ENCODE data around the gene ZXDC. TPM values are rescaled to one million over a fixed set of nuclear protein-coding genes. Genes with fewer than 3 reads are reported as not detected.
A peak's percentile ranks its signal among the peaks of the same experiment; 100 is the strongest.

Gene ZXDC
- polyA plus RNA-seq, 1 donor (not counting 4 experiments of a cell fraction or from before 2014, with no cell fraction given) = 10.7 TPM

- H3K9ac ChIP-seq (ENCODE audit: control insufficient read depth, extremely low read depth, insufficient read depth, low read length) = no peak overlapping the region
- no peak for DNase-seq (ENCODE audit: low read depth, low spot score)
- H3K9me3 ChIP-seq (ENCODE audit: control insufficient read depth, low read depth, low read length) = no peaks in the 10 kb centered on the region
- H3K4me2 ChIP-seq (ENCODE audit: control insufficient read depth, extremely low read depth, insufficient read depth, low read depth, low read length) = no peak overlapping the region
- H4K20me1 ChIP-seq (ENCODE audit: control insufficient read depth, extremely low read depth, insufficient read depth, low read length) = no peaks in the 10 kb centered on the region
- TF ChIP-seq CTCF (optimal IDR thresholded peaks at IDR 0.05 in 1 of 3, IDR thresholded peaks at IDR 0.05 in 1 of 3, conservative IDR thresholded peaks at IDR 0.05 in 1 of 3; ENCODE audit: extremely low read depth in 1 of 3, insufficient read depth in 2 of 3, low read length in 3 of 3) (no peak), EZH2 (IDR thresholded peaks at IDR 0.05; ENCODE audit: low read length) (no peak)
- no peaks in the 10 kb centered on the region for H3K9me1 ChIP-seq (ENCODE audit: control insufficient read depth, extremely low read depth, insufficient read depth, low read length)
- peaks cover 6% of the 10 kb centered on the region for H3K27me3 ChIP-seq (ENCODE audit: control insufficient read depth, extremely low read depth, insufficient read depth, low read length)
- no peaks in the 10 kb centered on the region for H3K36me3 ChIP-seq (ENCODE audit: control insufficient read depth in 2 of 2, extremely low read depth in 1 of 2, insufficient read depth in 2 of 2, low read length in 2 of 2)
- no peak overlapping the region for H3K27ac ChIP-seq (ENCODE audit: control insufficient read depth, insufficient read depth, low read length)
- peaks cover 14% of the 10 kb centered on the region for H3K4me1 ChIP-seq (ENCODE audit: control insufficient read depth, extremely low read depth, insufficient read depth, low read length)
- peak; percentile 73 for FAIRE-seq
- H2AFZ ChIP-seq (ENCODE audit: control insufficient read depth, low read length) = peak overlapping the region; percentile 54
- H3K4me3 ChIP-seq (ENCODE audit: control insufficient read depth in 2 of 3, extremely low read depth in 1 of 3, insufficient read depth in 2 of 3, low read depth in 1 of 3, low read length in 3 of 3) = no peak overlapping the region
- no peaks in the 10 kb centered on the region for H3K79me2 ChIP-seq (ENCODE audit: control insufficient read depth, insufficient read depth, low read length)
- dilution Hi-C loops (cut with MboI; ENCODE audit: extremely low pct_ligation_motif_present, low sequenced_read_pairs) = no loop called here
Measured at GRCh38 chr3:126509597-126510307, 34.1 kb upstream of the ZXDC start.

- Histone ChIP-seq H4K20me1 (ENCODE audit: control insufficient read depth, extremely low read depth, insufficient read depth, low read length) (no peaks in the 10 kb centered on the region), H3K36me3 (ENCODE audit: control insufficient read depth in 2 of 2, extremely low read depth in 1 of 2, insufficient read depth in 2 of 2, low read length in 2 of 2) (no peaks in the 10 kb centered on the region), H3K4me2 (ENCODE audit: control insufficient read depth, extremely low read depth, insufficient read depth, low read depth, low read length) (no peak overlapping the region), H3K27me3 (ENCODE audit: control insufficient read depth, extremely low read depth, insufficient read depth, low read length) (peaks cover 13% of the 10 kb centered on the region), H3K27ac (ENCODE audit: control insufficient read depth, insufficient read depth, low read length) (no peak overlapping the region), H3K4me1 (ENCODE audit: control insufficient read depth, extremely low read depth, insufficient read depth, low read length) (peaks cover 14% of the 10 kb centered on the region), H3K4me3 (ENCODE audit: control insufficient read depth in 2 of 3, extremely low read depth in 1 of 3, insufficient read depth in 2 of 3, low read depth in 1 of 3, low read length in 3 of 3) (no peak overlapping the region), H2AFZ (ENCODE audit: control insufficient read depth, low read length) (no peak overlapping the region), H3K9me1 (ENCODE audit: control insufficient read depth, extremely low read depth, insufficient read depth, low read length) (no peaks in the 10 kb centered on the region), H3K79me2 (ENCODE audit: control insufficient read depth, insufficient read depth, low read length) (no peaks in the 10 kb centered on the region), H3K9ac (ENCODE audit: control insufficient read depth, extremely low read depth, insufficient read depth, low read length) (no peak overlapping the region), H3K9me3 (ENCODE audit: control insufficient read depth, low read depth, low read length) (no peaks in the 10 kb centered on the region)
- FAIRE-seq = no peak
- no peak for TF ChIP-seq CTCF (optimal IDR thresholded peaks at IDR 0.05 in 1 of 3, IDR thresholded peaks at IDR 0.05 in 1 of 3, conservative IDR thresholded peaks at IDR 0.05 in 1 of 3; ENCODE audit: extremely low read depth in 1 of 3, insufficient read depth in 2 of 3, low read length in 3 of 3)
- no peak for DNase-seq (ENCODE audit: low read depth, low spot score)
- dilution Hi-C loops (cut with MboI; ENCODE audit: extremely low pct_ligation_motif_present, low sequenced_read_pairs) = no loop called here
Measured at GRCh38 chr3:126508564-126508964, 32.9 kb upstream of the ZXDC start.

Measured in keratinocyte (primary cell).